ENCODE results near the gene CREBBP. TPM values are rescaled to one million over a fixed set of nuclear protein-coding genes. Genes with fewer than 3 reads are reported as not detected.
A peak's percentile ranks its signal among the peaks of the same experiment; 100 is the strongest.

The CREBBP gene
- total RNA-seq, 4 donors from 2014 or later: 67.1 to 106 (median 91.0) TPM

GRCh38 chr16:3838600-3839401 is 41.7 kb downstream of the CREBBP start:
- peaks cover 0 to 62% (median 16%) of the 10 kb centered on the region in 4 donors for H3K4me1 ChIP-seq
- WGBS, 2 donors: 70% methylated on average over 9 of the region's 9 CpGs

GRCh38 chr16:3837851-3838586 is 42.5 kb downstream of the CREBBP start:
- Histone ChIP-seq H3K36me3 (peaks cover 0 to 7% (median 0%) of the 10 kb centered on the region in 3 donors), H3K4me3 (no peak overlapping the region), H3K9me3 (peaks cover 0 to 3% (median 0%) of the 10 kb centered on the region in 4 donors), H3K4me1 (peaks cover 0 to 56% (median 16%) of the 10 kb centered on the region in 4 donors), H3K27me3 (no peaks in the 10 kb centered on the region), H3K27ac (peak overlapping the region in 1 of 4 donors; percentile 5)
- TF ChIP-seq EP300 (IDR thresholded peaks at IDR 0.05) (no peak), POLR2A (IDR thresholded peaks at IDR 0.05) (no peak), CTCF (IDR thresholded peaks at IDR 0.05) (no peak)
- no peak for DNase-seq (ENCODE audit: low spot score in 2 of 2)
- 65 to 69% methylated on average over 5 of the region's 5 CpGs for WGBS, 2 donors

More at GRCh38 chr16:3838600-3839401, 41.7 kb downstream of the CREBBP start:
- no peaks in the 10 kb centered on the region for H3K27me3 ChIP-seq
- DNase-seq (ENCODE audit: low spot score in 2 of 2): no peak
- peak overlapping the region in 1 of 4 donors; percentile 5 for H3K27ac ChIP-seq
- H3K36me3 ChIP-seq: no peaks in the 10 kb centered on the region
- H3K9me3 ChIP-seq: no peaks in the 10 kb centered on the region
- TF ChIP-seq POLR2A (IDR thresholded peaks at IDR 0.05) (no peak), CTCF (IDR thresholded peaks at IDR 0.05) (no peak), EP300 (IDR thresholded peaks at IDR 0.05) (no peak)
- no peak overlapping the region for H3K4me3 ChIP-seq

- H3K27me3 ChIP-seq: no peaks in the 10 kb centered on the region
- H3K9me3 ChIP-seq: peaks cover 0 to 15% (median 4%) of the 10 kb centered on the region in 4 donors
- peaks cover 0 to 43% (median 8%) of the 10 kb centered on the region in 4 donors for H3K4me1 ChIP-seq
- peaks cover 0 to 21% (median 0%) of the 10 kb centered on the region in 3 donors for H3K36me3 ChIP-seq
- no peak overlapping the region for H3K4me3 ChIP-seq
- DNase-seq (ENCODE audit: low spot score in 2 of 2): no peak
- WGBS, 2 donors: 82 to 87% methylated on average over 4 of the region's 4 CpGs
- H3K27ac ChIP-seq: no peak overlapping the region
- no peak for TF ChIP-seq CTCF (IDR thresholded peaks at IDR 0.05)
- TF ChIP-seq EP300 (IDR thresholded peaks at IDR 0.05): no peak
- no peak for TF ChIP-seq POLR2A (IDR thresholded peaks at IDR 0.05)
Measured at GRCh38 chr16:3836641-3837040, 43.9 kb downstream of the CREBBP start.

GRCh38 chr16:3835089-3835602 is 45.4 kb downstream of the CREBBP start:
- Histone ChIP-seq H3K4me3 (no peak overlapping the region), H3K27ac (no peak overlapping the region), H3K36me3 (peaks cover 0 to 27% (median 0%) of the 10 kb centered on the region in 3 donors), H3K4me1 (peaks cover 0 to 28% (median 4%) of the 10 kb centered on the region in 4 donors), H3K9me3 (peaks cover 0 to 17% (median 4%) of the 10 kb centered on the region in 4 donors), H3K27me3 (no peaks in the 10 kb centered on the region)
- 84 to 88% methylated on average over 7 of the region's 7 CpGs for WGBS, 2 donors
- TF ChIP-seq EP300 (IDR thresholded peaks at IDR 0.05) (no peak), CTCF (IDR thresholded peaks at IDR 0.05) (no peak), POLR2A (IDR thresholded peaks at IDR 0.05) (no peak)
- no peak for DNase-seq (ENCODE audit: low spot score in 2 of 2)
